ENCODE measurements around the gene VPS37D. TPM values are rescaled to one million over a fixed set of nuclear protein-coding genes. Genes with fewer than 3 reads are reported as not detected.

The VPS37D gene
- total and polyA plus RNA-seq, 2 experiments from 2014 or later = 2.2 to 7.0 TPM

DNA sequence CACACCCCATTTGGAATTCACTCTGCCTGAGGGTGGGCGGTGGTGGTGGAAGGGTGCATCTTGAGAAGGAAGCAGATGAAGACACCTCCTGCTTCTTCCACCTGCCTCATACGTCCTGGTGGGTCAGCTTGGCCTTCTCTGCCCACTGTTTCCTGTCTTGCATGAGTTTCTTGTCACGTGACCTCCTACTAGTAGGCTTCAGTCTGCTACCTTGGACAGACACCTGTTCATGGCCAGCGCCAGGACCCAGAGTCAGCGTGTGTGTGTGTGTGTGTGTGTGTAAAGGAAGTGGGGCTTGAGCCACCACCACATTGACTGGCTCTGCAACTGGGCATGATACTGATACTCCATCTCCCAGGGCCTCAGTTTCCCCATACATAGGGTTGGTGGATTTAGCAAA lies 17.1 kb upstream of the VPS37D start (continued):
- TF ChIP-seq CTCF (conservative IDR thresholded peaks at IDR 0.05; ENCODE audit: low read depth in 2 of 2) = no peak
- no peak for TF ChIP-seq CREB1 (CRISPR knock-in tag; IDR thresholded peaks at IDR 0.05; ENCODE audit: low read depth)
- no peak for TF ChIP-seq ZNF114 (CRISPR knock-in tag; IDR thresholded peaks at IDR 0.05)
- TF ChIP-seq ZNF331 (CRISPR knock-in tag; IDR thresholded peaks at IDR 0.05; ENCODE audit: low read depth) = no peak
- TF ChIP-seq STAT1 (IDR thresholded peaks at IDR 0.05; ENCODE audit: unreplicated experiment) = no peak

- Histone ChIP-seq H3K4me1 (ENCODE audit: insufficient read depth) (peaks cover 5% of the 10 kb centered on the region; the same call in 1 of the 2 replicates), H2AFZ (no peak overlapping the region), H3K9me2 (ENCODE audit: insufficient read depth) (no peaks in the 10 kb centered on the region), H3K27ac (ENCODE audit: low read depth) (no peak overlapping the region), H3K79me2 (replicated peaks; ENCODE audit: insufficient read depth) (no peaks in the 10 kb centered on the region), H3K36me3 (ENCODE audit: insufficient read depth) (no peaks in the 10 kb centered on the region), H3K27me3 (ENCODE audit: insufficient read depth) (peaks cover 29% of the 10 kb centered on the region), H4K20me1 (replicated peaks; ENCODE audit: insufficient read depth) (no peaks in the 10 kb centered on the region), H3F3A (replicated peaks; ENCODE audit: low read depth) (no peaks in the 10 kb centered on the region), H3K4me2 (no peak overlapping the region), H3K4me3 (no peak overlapping the region)
- Mint-ChIP-seq H3K27me3 (ENCODE audit: insufficient read depth, low read depth, poor library complexity) (peaks cover 26% of the 10 kb centered on the region), H3K4me1 (peaks cover 6% of the 10 kb centered on the region), H3K27ac (no peak overlapping the region), H3K36me3 (ENCODE audit: low read depth) (peaks cover 4% of the 10 kb centered on the region; the same call in 1 of the 3 replicates), H3K4me3 (no peak overlapping the region), H3K9me3 (peaks cover 6% of the 10 kb centered on the region; the same call in 2 of the 3 replicates)
- DNase-seq (ENCODE audit: low spot score) = no peak
- ATAC-seq = no peak
- no peak for TF ChIP-seq ZNF331 (CRISPR knock-in tag; IDR thresholded peaks at IDR 0.05; ENCODE audit: low read depth)
- no peak for TF ChIP-seq ZNF114 (CRISPR knock-in tag; IDR thresholded peaks at IDR 0.05)
- no peak for TF ChIP-seq EZH2 (IDR thresholded peaks at IDR 0.05; ENCODE audit: low read depth, unreplicated experiment)
- no peak for TF ChIP-seq CTCF (conservative IDR thresholded peaks at IDR 0.05; ENCODE audit: low read depth in 2 of 2)
- TF ChIP-seq EZH2phosphoT487 (IDR thresholded peaks at IDR 0.05; ENCODE audit: unreplicated experiment) = no peak
- TF ChIP-seq CREB1 (CRISPR knock-in tag; IDR thresholded peaks at IDR 0.05; ENCODE audit: low read depth) = no peak
- no peak for TF ChIP-seq NANOG (IDR thresholded peaks at IDR 0.05; ENCODE audit: borderline replicate concordance)
- TF ChIP-seq POLR2AphosphoS5 (IDR thresholded peaks at IDR 0.05; ENCODE audit: low read depth) = no peak
- TF ChIP-seq STAT1 (IDR thresholded peaks at IDR 0.05; ENCODE audit: unreplicated experiment) = no peak
- no peak for TF ChIP-seq REST (IDR thresholded peaks at IDR 0.05; ENCODE audit: unreplicated experiment)
- no peak for TF ChIP-seq JUNB (IDR thresholded peaks at IDR 0.05; ENCODE audit: unreplicated experiment)
- TF ChIP-seq, protein P1, sequence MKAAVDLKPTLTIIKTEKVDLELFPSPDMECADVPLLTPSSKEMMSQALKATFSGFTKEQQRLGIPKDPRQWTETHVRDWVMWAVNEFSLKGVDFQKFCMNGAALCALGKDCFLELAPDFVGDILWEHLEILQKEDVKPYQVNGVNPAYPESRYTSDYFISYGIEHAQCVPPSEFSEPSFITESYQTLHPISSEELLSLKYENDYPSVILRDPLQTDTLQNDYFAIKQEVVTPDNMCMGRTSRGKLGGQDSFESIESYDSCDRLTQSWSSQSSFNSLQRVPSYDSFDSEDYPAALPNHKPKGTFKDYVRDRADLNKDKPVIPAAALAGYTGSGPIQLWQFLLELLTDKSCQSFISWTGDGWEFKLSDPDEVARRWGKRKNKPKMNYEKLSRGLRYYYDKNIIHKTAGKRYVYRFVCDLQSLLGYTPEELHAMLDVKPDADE (IDR thresholded peaks at IDR 0.05) = no peak
Measured at GRCh38 chr7:73652541-73652949, 15.1 kb upstream of the VPS37D start.

Data from GM23338 (cell line).